22Rv1 (cell line): ENCODE measurements around the gene RHBDD1.

Experiments used
- CTCF ChIP-seq: fragments of 450-650 bp; IDR thresholded peaks from 2 replicates; pipeline ENCODE4 v1.5.1; 2017; ENCODE audit warnings: mild to moderate bottlenecking
- ZFX ChIP-seq: fragments of 450-650 bp; IDR thresholded peaks from 2 replicates; pipeline ENCODE4 v1.6.1; 2017; ENCODE audit warnings: antibody characterized with exemption, borderline replicate concordance

GRCh38 chr2:226877491-226877890 is 41.6 kb downstream of the RHBDD1 start:
- no peak for TF ChIP-seq CTCF
- no peak for TF ChIP-seq ZFX
